Chondrocyte (in vitro differentiated cells): ENCODE data around the gene SEMA6B. TPM values are rescaled to one million over a fixed set of nuclear protein-coding genes. Genes with fewer than 3 reads are reported as not detected.
"Not testable (repeated sequence)": the region's sequence is repeated elsewhere in the genome, so short reads cannot be mapped to it uniquely, and the experiment has no call there.

Source experiments
- DNase-seq: peaks from one replicate; pipeline ENCODE4 v3.0.0; 2021; ENCODE audit warnings: mixed read lengths, low spot score
- H3K27ac Mint-ChIP-seq: one replicate; pipeline ENCODE4 v1.8.0; 2021; ENCODE audit warnings: mild to moderate bottlenecking, moderate library complexity, mixed read lengths; ENCODE audit not compliant: unreplicated experiment
- H3K27me3 Mint-ChIP-seq: 2 replicates; pipeline ENCODE4 v1.8.0; 2021; ENCODE audit warnings: low read depth, mixed read lengths
- H3K36me3 Mint-ChIP-seq: 2 replicates; pipeline ENCODE4 v1.8.0; 2021; ENCODE audit warnings: low read depth, mixed read lengths
- H3K4me1 Mint-ChIP-seq: 2 replicates; pipeline ENCODE4 v1.8.0; 2021; ENCODE audit warnings: low read depth, mild to moderate bottlenecking, mixed read lengths
- H3K4me3 Mint-ChIP-seq: one replicate; pipeline ENCODE4 v1.8.0; 2021; ENCODE audit warnings: mild to moderate bottlenecking, moderate library complexity, mixed read lengths; ENCODE audit not compliant: unreplicated experiment
- H3K9me3 Mint-ChIP-seq: 2 replicates; pipeline ENCODE4 v1.8.0; 2021; ENCODE audit warnings: low read depth, mixed read lengths
- CTCF ChIP-seq: fragments of 200-600 bp; sonication (generic); IDR thresholded peaks from 2 replicates; pipeline ENCODE4 v1.5.0; 2021; ENCODE audit warnings: antibody characterized with exemption, mild to moderate bottlenecking, moderate library complexity
- total RNA-seq: library from RNA; stranded (reverse); gene quantifications from 3 replicates; pipeline ENCODE4 v1.2.1, GENCODE V29; 2021

The SEMA6B gene
- total RNA-seq, 1 donor from 2014 or later, result 4.2 TPM

- Mint-ChIP-seq H3K9me3 (no peaks in the 10 kb centered on the region), H3K4me1 (no peaks in the 10 kb centered on the region), H3K27me3 (peaks cover 14% of the 10 kb centered on the region), H3K4me3 (no peak overlapping the region), H3K27ac (no peak overlapping the region), H3K36me3 (no peaks in the 10 kb centered on the region)
- no peak for DNase-seq
- TF ChIP-seq CTCF, result no peak
These were observed 16.3 kb downstream of the SEMA6B start for GRCh38 chr19:4542896-4543841.

GRCh38 chr19:4541806-4542145, 17.7 kb downstream of the SEMA6B start:
- not testable (repeated sequence) for H3K4me3 Mint-ChIP-seq, H3K27ac Mint-ChIP-seq, DNase-seq

GRCh38 chr19:4541114-4541805, 18.2 kb downstream of the SEMA6B start:
- Mint-ChIP-seq H3K9me3 (no peaks in the 10 kb centered on the region), H3K36me3 (no peaks in the 10 kb centered on the region), H3K27ac (no peak overlapping the region), H3K4me1 (no peaks in the 10 kb centered on the region), H3K27me3 (peaks cover 19% of the 10 kb centered on the region), H3K4me3 (no peak overlapping the region)
- no peak for TF ChIP-seq CTCF
- DNase-seq, result no peak

More at GRCh38 chr19:4541806-4542145, 17.7 kb downstream of the SEMA6B start:
- H3K9me3 Mint-ChIP-seq, H3K4me1 Mint-ChIP-seq, H3K36me3 Mint-ChIP-seq: not testable (repeated sequence)
- peaks cover 19% of the 10 kb centered on the region for H3K27me3 Mint-ChIP-seq

GRCh38 chr19:4539693-4540581, 19.5 kb downstream of the SEMA6B start, which contains the start of gene LRG1:
Gene LRG1 (minus strand): TSS chr19:4540036. CDS start chr19:4540013, 23 bp downstream.
- H3K9me3 Mint-ChIP-seq, result no peaks in the 10 kb centered on the region
- TF ChIP-seq CTCF, result no peak
- peaks cover 25% of the 10 kb centered on the region for H3K27me3 Mint-ChIP-seq
- H3K4me3 Mint-ChIP-seq, result no peak within 1 kb of the TSS
- peaks cover 2% of the 10 kb centered on the region for H3K4me1 Mint-ChIP-seq
- H3K27ac Mint-ChIP-seq, result no peak within 1 kb of the TSS
- H3K36me3 Mint-ChIP-seq, result no peaks in the 10 kb centered on the region
- DNase-seq, result no peak

GRCh38 chr19:4539169-4539692, 20.3 kb downstream of the SEMA6B start:
- no peak for DNase-seq
- TF ChIP-seq CTCF, result no peak
- no peaks in the 10 kb centered on the region for H3K9me3 Mint-ChIP-seq
- no peak overlapping the region for H3K27ac Mint-ChIP-seq
- H3K4me1 Mint-ChIP-seq, result peaks cover 2% of the 10 kb centered on the region
- no peak overlapping the region for H3K4me3 Mint-ChIP-seq
- H3K27me3 Mint-ChIP-seq, result peaks cover 28% of the 10 kb centered on the region
- H3K36me3 Mint-ChIP-seq, result no peaks in the 10 kb centered on the region
